OCI-LY3 (cell line): ENCODE measurements around the gene NLRC4.

Experiments used
- CTCF ChIP-seq: fragments of 200-600, 300-600 bp; sonication (generic); IDR thresholded peaks from 2 replicates; pipeline ENCODE4 v1.5.1; 2014; ENCODE audit warnings: antibody characterized with exemption, low read length, low read depth
- EZH2phosphoT487 ChIP-seq: fragments of 200-600 bp; shearing (Covaris generic); IDR thresholded peaks from 2 replicates; pipeline ENCODE4 v1.6.1; 2018; ENCODE audit warnings: antibody characterized with exemption, mixed run types, low read depth

DNA sequence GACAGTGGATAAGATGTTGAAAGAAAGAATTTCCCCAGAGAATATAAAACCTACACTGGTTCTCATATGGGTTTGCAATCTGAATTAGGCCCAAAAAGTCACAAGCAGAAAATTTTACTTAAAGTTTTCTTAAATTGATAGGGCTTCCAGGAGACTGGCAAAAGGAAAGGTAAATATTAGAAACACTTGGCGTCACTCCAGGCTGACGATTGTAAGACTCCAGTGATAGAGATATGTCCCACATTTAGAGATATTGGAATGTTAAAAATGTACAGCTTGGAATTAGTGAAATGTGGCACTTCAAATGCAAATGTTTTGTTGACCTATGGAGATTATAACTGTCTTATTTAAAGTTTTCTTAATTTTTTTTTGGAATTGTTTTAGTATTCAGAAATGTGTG, 27.1 kb upstream of the NLRC4 start:
- no peak for TF ChIP-seq CTCF
- TF ChIP-seq EZH2phosphoT487, result no peak
